ENCODE results near the gene GPR135. TPM values are rescaled to one million over a fixed set of nuclear protein-coding genes. Genes with fewer than 3 reads are reported as not detected.
A peak's percentile ranks its signal among the peaks of the same experiment; 100 is the strongest.
"Not testable (repeated sequence)": the region's sequence is repeated elsewhere in the genome, so short reads cannot be mapped to it uniquely, and the experiment has no call there.

Gene GPR135
- total RNA-seq, 1 donor, result 5.1 TPM

DNA sequence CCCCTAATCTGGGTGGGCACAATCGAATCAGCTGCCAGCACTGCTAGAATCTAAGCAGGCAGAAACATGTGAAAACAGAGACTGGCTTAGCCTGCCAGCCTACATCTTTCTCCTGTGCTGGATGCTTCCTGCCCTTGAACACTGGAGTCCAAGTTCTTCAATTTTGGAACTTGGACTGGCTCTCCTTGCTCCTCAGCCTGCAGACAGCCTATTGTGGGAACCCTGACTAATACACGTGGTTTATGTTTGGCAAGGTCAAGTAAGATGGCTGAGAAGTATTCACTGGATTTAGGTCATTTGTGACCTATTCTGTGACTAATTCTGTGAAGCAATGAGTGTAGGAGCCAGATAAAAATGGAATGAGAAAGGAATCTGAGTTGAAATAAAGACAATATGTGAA is 11.0 kb downstream of the GPR135 start:
- peaks cover 22% of the 10 kb centered on the region for H3K4me1 ChIP-seq (ENCODE audit: insufficient read depth, low read length)
- no peak overlapping the region for H3K4me3 ChIP-seq (ENCODE audit: insufficient read depth, low read length)
- peak; percentile 79 for DNase-seq (ENCODE audit: insufficient read length, low spot score, missing footprints)
- H2AFZ ChIP-seq (ENCODE audit: low read length), result peak overlapping the region; percentile 12
- H3K4me2 ChIP-seq (ENCODE audit: insufficient read depth, low read length), result peak overlapping the region; percentile 49
- no peaks in the 10 kb centered on the region for H3K27me3 ChIP-seq (ENCODE audit: insufficient read depth, low read length)
- H4K20me1 ChIP-seq (ENCODE audit: insufficient read depth, low read length), result no peaks in the 10 kb centered on the region
- no peaks in the 10 kb centered on the region for H3K79me2 ChIP-seq (ENCODE audit: insufficient read depth, low read length)
- no peak for TF ChIP-seq CTCF (IDR thresholded peaks at IDR 0.05; ENCODE audit: extremely low read depth, low read depth, low read length)
- H3K27ac ChIP-seq (ENCODE audit: low read depth, low read length), result peak overlapping the region; percentile 94
- H3K36me3 ChIP-seq (ENCODE audit: insufficient read depth, low read length), result peaks cover 29% of the 10 kb centered on the region
- no peaks in the 10 kb centered on the region for H3K9me3 ChIP-seq (ENCODE audit: low read depth, low read length)

GRCh38 chr14:59451849-59452248 is 13.3 kb downstream of the GPR135 start:
- peaks cover 22% of the 10 kb centered on the region for H3K4me1 ChIP-seq (ENCODE audit: insufficient read depth, low read length)
- H4K20me1 ChIP-seq (ENCODE audit: insufficient read depth, low read length), result no peaks in the 10 kb centered on the region
- no peak overlapping the region for H3K27ac ChIP-seq (ENCODE audit: low read depth, low read length)
- no peak overlapping the region for H3K4me2 ChIP-seq (ENCODE audit: insufficient read depth, low read length)
- H3K9me3 ChIP-seq (ENCODE audit: low read depth, low read length), result no peaks in the 10 kb centered on the region
- H2AFZ ChIP-seq (ENCODE audit: low read length), result no peak overlapping the region
- H3K4me3 ChIP-seq (ENCODE audit: insufficient read depth, low read length), result no peak overlapping the region
- TF ChIP-seq CTCF (IDR thresholded peaks at IDR 0.05; ENCODE audit: extremely low read depth, low read depth, low read length), result no peak
- DNase-seq (ENCODE audit: insufficient read length, low spot score, missing footprints), result no peak
- peaks cover 9% of the 10 kb centered on the region for H3K36me3 ChIP-seq (ENCODE audit: insufficient read depth, low read length)
- H3K79me2 ChIP-seq (ENCODE audit: insufficient read depth, low read length), result no peaks in the 10 kb centered on the region
- H3K27me3 ChIP-seq (ENCODE audit: insufficient read depth, low read length), result no peaks in the 10 kb centered on the region

- Histone ChIP-seq H4K20me1 (ENCODE audit: insufficient read depth, low read length) (no peaks in the 10 kb centered on the region), H3K4me2 (ENCODE audit: insufficient read depth, low read length) (no peak overlapping the region), H3K27me3 (ENCODE audit: insufficient read depth, low read length) (no peaks in the 10 kb centered on the region), H3K9me3 (ENCODE audit: low read depth, low read length) (no peaks in the 10 kb centered on the region), H3K4me1 (ENCODE audit: insufficient read depth, low read length) (peaks cover 22% of the 10 kb centered on the region), H3K27ac (ENCODE audit: low read depth, low read length) (no peak overlapping the region), H3K36me3 (ENCODE audit: insufficient read depth, low read length) (no peaks in the 10 kb centered on the region), H2AFZ (ENCODE audit: low read length) (no peak overlapping the region), H3K4me3 (ENCODE audit: insufficient read depth, low read length) (no peak overlapping the region), H3K79me2 (ENCODE audit: insufficient read depth, low read length) (no peaks in the 10 kb centered on the region)
- no peak for TF ChIP-seq CTCF (IDR thresholded peaks at IDR 0.05; ENCODE audit: extremely low read depth, low read depth, low read length)
- no peak for DNase-seq (ENCODE audit: insufficient read length, low spot score, missing footprints)
These were observed 14.5 kb downstream of the GPR135 start for GRCh38 chr14:59450716-59451115.

DNA sequence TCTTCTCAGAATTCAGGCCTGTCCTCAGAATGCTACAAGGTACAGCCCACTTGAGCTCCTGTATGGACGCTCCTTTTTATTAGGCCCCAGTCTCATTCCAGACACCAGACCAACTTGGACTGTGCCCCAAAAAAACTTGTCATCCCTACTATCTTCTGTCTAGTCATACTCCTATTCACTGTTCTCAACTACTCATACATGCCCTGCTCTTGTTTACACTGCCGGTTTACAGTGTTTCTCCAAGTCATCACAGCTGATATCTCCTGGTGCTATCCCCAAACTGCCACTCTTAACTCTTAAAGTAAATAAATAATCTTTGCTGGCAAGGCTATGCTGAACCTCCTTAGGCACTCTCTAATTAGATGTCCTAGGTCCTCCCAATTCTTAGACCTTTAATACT is 16.5 kb downstream of the GPR135 start:
- not testable (repeated sequence) for H3K27ac ChIP-seq (ENCODE audit: low read depth, low read length)

More for the DNA sequence above, 16.5 kb downstream of the GPR135 start:
- not testable (repeated sequence) for H3K4me1 ChIP-seq (ENCODE audit: insufficient read depth, low read length); H3K79me2 ChIP-seq (ENCODE audit: insufficient read depth, low read length); H3K4me2 ChIP-seq (ENCODE audit: insufficient read depth, low read length); H4K20me1 ChIP-seq (ENCODE audit: insufficient read depth, low read length); H3K27me3 ChIP-seq (ENCODE audit: insufficient read depth, low read length); H3K4me3 ChIP-seq (ENCODE audit: insufficient read depth, low read length); H2AFZ ChIP-seq (ENCODE audit: low read length); DNase-seq (ENCODE audit: insufficient read length, low spot score, missing footprints); H3K9me3 ChIP-seq (ENCODE audit: low read depth, low read length); H3K36me3 ChIP-seq (ENCODE audit: insufficient read depth, low read length)

Measured in osteoblast (primary cell).